ENCODE measurements around the gene WDR18. TPM values are rescaled to one million over a fixed set of nuclear protein-coding genes. Genes with fewer than 3 reads are reported as not detected.

Gene WDR18
- total RNA-seq, 1 experiment from 2014 or later: 94.7 TPM

GRCh38 chr19:974564-975257 lies 9.4 kb upstream of the WDR18 start:
- Histone ChIP-seq H3K4me2 (ENCODE audit: insufficient read depth, insufficient read length, low read length) (no peak overlapping the region), H3K14ac (ENCODE audit: insufficient read depth, low read length) (no peak overlapping the region), H3K79me2 (ENCODE audit: insufficient read depth, low read length) (no peaks in the 10 kb centered on the region), H3K4me1 (ENCODE audit: insufficient read depth, low read length) (no peaks in the 10 kb centered on the region), H3K18ac (ENCODE audit: insufficient read length, low read depth, low read length) (no peak overlapping the region), H2AFZ (ENCODE audit: low read length) (no peak overlapping the region), H4K91ac (ENCODE audit: insufficient read length, low read depth, low read length) (no peak overlapping the region), H2BK15ac (ENCODE audit: low read depth, low read length) (no peak overlapping the region), H2BK12ac (ENCODE audit: insufficient read length, low read depth, low read length) (no peak overlapping the region), H3K9me3 (ENCODE audit: control insufficient read depth, low read depth, low read length) (peaks cover 7% of the 10 kb centered on the region), H3K4ac (ENCODE audit: low read depth, low read length) (no peak overlapping the region), H3T11ph (ENCODE audit: low read length) (no peak overlapping the region), H3K27me3 (ENCODE audit: insufficient read depth, low read length) (no peaks in the 10 kb centered on the region), H3K23me2 (ENCODE audit: insufficient read length, low read depth, low read length, poor library complexity, severe bottlenecking) (no peaks in the 10 kb centered on the region), H3K27ac (ENCODE audit: insufficient read length, low read depth, low read length) (no peak overlapping the region), H2BK5ac (ENCODE audit: insufficient read length, low read length) (no peak overlapping the region), H2BK120ac (ENCODE audit: low read depth, low read length, poor library complexity, severe bottlenecking) (no peak overlapping the region), H4K20me1 (ENCODE audit: control insufficient read depth, insufficient read depth, insufficient read length) (peaks cover 2% of the 10 kb centered on the region), H3K79me1 (ENCODE audit: insufficient read depth, low read depth, low read length, poor library complexity, severe bottlenecking) (no peaks in the 10 kb centered on the region), H4K5ac (ENCODE audit: insufficient read length, low read depth, low read length) (no peak overlapping the region), H3K9ac (ENCODE audit: extremely low read depth, insufficient read length, low read length) (no peak overlapping the region), H4K8ac (replicated peaks; ENCODE audit: insufficient read length, low read depth, low read length) (no peak overlapping the region), H3K56ac (ENCODE audit: insufficient read length, low read depth, low read length) (no peak overlapping the region), H3K23ac (ENCODE audit: insufficient read length, low read depth, low read length) (no peak overlapping the region), H2AK5ac (ENCODE audit: insufficient read length, low read length) (no peak overlapping the region), H2BK20ac (ENCODE audit: low read depth, low read length, poor library complexity, severe bottlenecking) (no peak overlapping the region)
- peaks cover 19 to 25% (median 24%) of the 10 kb centered on the region in 3 experiments for H3K36me3 Mint-ChIP-seq (ENCODE audit: insufficient read depth in 1 of 3, low read depth in 3 of 3)
- peaks cover 6 to 10% of the 10 kb centered on the region in 2 experiments for H3K9me3 Mint-ChIP-seq
- WGBS (ENCODE audit: extremely low coverage, insufficient read length, low lambda C conversion rate): no CpG with 5 or more reads among the region's 37 CpGs
- TF ChIP-seq CTCF (conservative IDR thresholded peaks at IDR 0.05): no peak
- DNase-seq: no peak
- H3K27ac Mint-ChIP-seq: no peak overlapping the region
- no peak overlapping the region for H3K4me3 Mint-ChIP-seq
- peaks cover 0 to 17% of the 10 kb centered on the region in 2 experiments; a peak in 2 of 4 replicates for H3K4me1 Mint-ChIP-seq
- H3K27me3 Mint-ChIP-seq (ENCODE audit: low read depth): no peaks in the 10 kb centered on the region

Measured in H9 (cell line).